A549 treated with ZK216348 at 1 μM for 4 hours (cell line): ENCODE data around the gene CTAGE9. TPM values are rescaled to one million over a fixed set of nuclear protein-coding genes. Genes with fewer than 3 reads are reported as not detected.

Experiments
- total RNA-seq: library from RNA; stranded (reverse); fragments of 200-300 nt; extraction: Qiagen RNA extraction; gene quantifications from 5 replicates; pipeline ENCODE4 v1.2.3, GENCODE V29; 2022; ENCODE audit warnings: low read depth

CTAGE9 gene
- total RNA-seq = not detected in 5 replicates

GRCh38 chr6:131710917-131711316 lies at the start of gene CTAGE9:
Gene CTAGE9 (minus strand): TSS chr6:131711017. CDS start chr6:131711017, 0 bp downstream.

Other genes starting within 250 kb of the CTAGE9 start
- gene ARG1, start 137.8 kb downstream of the CTAGE9 start, total RNA-seq = not detected in 5 replicates
- 6.0 to 8.5 TPM (median 7.0 TPM) in 5 replicates for gene MED23, start 82.8 kb downstream of the CTAGE9 start, total RNA-seq
- not detected in 5 replicates for gene ENPP3, start 73.7 kb downstream of the CTAGE9 start, total RNA-seq
- not detected in 5 replicates for gene OR2A4, start 9.6 kb downstream of the CTAGE9 start, total RNA-seq
- gene ENPP1, start 97.0 kb upstream of the CTAGE9 start, total RNA-seq = 0.94 to 1.9 TPM (median 1.5 TPM) in 5 replicates
- 43.2 to 82.6 TPM (median 64.5 TPM) in 5 replicates for gene CCN2, start 240.4 kb upstream of the CTAGE9 start, total RNA-seq